NB4 (cell line): ENCODE results near the gene PTPN4.

Source experiments
- DNase-seq: peaks from one replicate; pipeline ENCODE4 v3.0.0; 2010; ENCODE audit warnings: low read depth
- H3K4me3 ChIP-seq: one replicate; pipeline ENCODE4 v1.5.1; 2011; ENCODE audit warnings: mild to moderate bottlenecking, low read depth, low read length, moderate library complexity
- CTCF ChIP-seq: IDR thresholded peaks from one replicate; pipeline ENCODE4 v1.5.1; 2012; ENCODE audit warnings: low read depth, low read length
- MYC ChIP-seq: IDR thresholded peaks from 2 replicates; pipeline ENCODE4 v1.6.1; 2011; ENCODE audit warnings: low read depth, low read length
- POLR2A ChIP-seq: IDR thresholded peaks from 2 replicates; pipeline ENCODE4 v1.6.1; 2011; ENCODE audit warnings: mild to moderate bottlenecking; ENCODE audit not compliant: insufficient read length; ENCODE audit errors: extremely low read depth
- TF ChIP-seq, protein P1 (sequence below): IDR thresholded peaks from 2 replicates; pipeline ENCODE4 v1.6.1; 2011; ENCODE audit warnings: low read depth, low read length

The PTPN4 gene

GRCh38 chr2:119715409-119716283 lies 44.1 kb upstream of the PTPN4 start:
- no peak for DNase-seq
- no peak overlapping the region for H3K4me3 ChIP-seq
- TF ChIP-seq, protein P1, sequence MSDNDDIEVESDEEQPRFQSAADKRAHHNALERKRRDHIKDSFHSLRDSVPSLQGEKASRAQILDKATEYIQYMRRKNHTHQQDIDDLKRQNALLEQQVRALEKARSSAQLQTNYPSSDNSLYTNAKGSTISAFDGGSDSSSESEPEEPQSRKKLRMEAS = no peak
- TF ChIP-seq MYC (no peak), POLR2A (no peak), CTCF (no peak)

- no peak for TF ChIP-seq CTCF
- TF ChIP-seq POLR2A = no peak
- no peak for TF ChIP-seq MYC
- TF ChIP-seq, protein P1 = no peak
- DNase-seq = no peak
- H3K4me3 ChIP-seq = no peak overlapping the region
Measured at GRCh38 chr2:119716284-119716672, 43.4 kb upstream of the PTPN4 start.

GRCh38 chr2:119718501-119719260 lies 41.0 kb upstream of the PTPN4 start:
- TF ChIP-seq, protein P1 = no peak
- TF ChIP-seq CTCF = no peak
- no peak for TF ChIP-seq POLR2A
- TF ChIP-seq MYC = no peak
- DNase-seq = no peak
- H3K4me3 ChIP-seq = no peak overlapping the region

DNA sequence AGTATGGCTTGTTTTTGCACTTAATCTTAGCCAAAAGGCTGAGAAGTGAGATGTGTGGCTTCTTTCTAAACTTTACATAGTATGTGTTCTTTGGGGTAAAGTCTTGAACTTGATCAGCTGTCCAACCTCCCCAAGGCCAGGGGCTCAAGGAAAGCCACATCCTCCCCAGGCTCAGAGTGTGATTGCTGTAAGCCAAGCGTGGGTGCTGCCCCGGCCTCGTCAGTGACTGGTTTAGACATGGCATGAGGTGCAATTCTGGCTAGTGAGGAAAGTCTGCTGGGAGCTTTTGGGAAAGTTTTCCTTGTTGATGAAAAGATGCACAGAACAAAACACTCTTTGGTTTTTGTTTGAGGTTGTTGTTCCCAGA lies 40.5 kb upstream of the PTPN4 start:
- no peak for DNase-seq
- no peak overlapping the region for H3K4me3 ChIP-seq
- TF ChIP-seq CTCF (no peak), POLR2A (no peak), MYC (no peak)

- TF ChIP-seq CTCF (no peak), MYC (no peak), POLR2A (no peak)
- TF ChIP-seq, protein P1 = no peak
- no peak overlapping the region for H3K4me3 ChIP-seq
- DNase-seq = no peak
Measured at GRCh38 chr2:119721043-119721442, 38.7 kb upstream of the PTPN4 start.
